IPS DF 4.7 (cell line): ENCODE measurements around the gene ACVR1B.

Source experiments
- DNase-seq: peaks from one replicate; pipeline ENCODE4 v3.0.0-alpha.2; 2013; ENCODE audit warnings: low spot score; ENCODE audit errors: extremely low read depth

The ACVR1B gene

GRCh38 chr12:52004042-52004648, 52.6 kb downstream of the ACVR1B start:
- DNase-seq, result no peak

- DNase-seq, result no peak
Observed at GRCh38 chr12:52005218-52005902, 53.9 kb downstream of the ACVR1B start.

- no peak for DNase-seq
Observed at GRCh38 chr12:52005903-52006703, 54.6 kb downstream of the ACVR1B start.

GRCh38 chr12:52006726-52007157, 55.2 kb downstream of the ACVR1B start, which contains the start of gene TAMALIN:
Gene TAMALIN (plus strand): TSS chr12:52006946. CDS start chr12:52007020, 74 bp downstream.
- DNase-seq, result no peak

- DNase-seq, result no peak
Observed at GRCh38 chr12:52007158-52007921, 55.8 kb downstream of the ACVR1B start.

GRCh38 chr12:52007982-52008510, 56.5 kb downstream of the ACVR1B start:
- no peak for DNase-seq

GRCh38 chr12:52009081-52009751, 57.7 kb downstream of the ACVR1B start:
- DNase-seq, result no peak

- DNase-seq, result no peak
Observed at GRCh38 chr12:52010152-52010622, 58.7 kb downstream of the ACVR1B start.

DNA sequence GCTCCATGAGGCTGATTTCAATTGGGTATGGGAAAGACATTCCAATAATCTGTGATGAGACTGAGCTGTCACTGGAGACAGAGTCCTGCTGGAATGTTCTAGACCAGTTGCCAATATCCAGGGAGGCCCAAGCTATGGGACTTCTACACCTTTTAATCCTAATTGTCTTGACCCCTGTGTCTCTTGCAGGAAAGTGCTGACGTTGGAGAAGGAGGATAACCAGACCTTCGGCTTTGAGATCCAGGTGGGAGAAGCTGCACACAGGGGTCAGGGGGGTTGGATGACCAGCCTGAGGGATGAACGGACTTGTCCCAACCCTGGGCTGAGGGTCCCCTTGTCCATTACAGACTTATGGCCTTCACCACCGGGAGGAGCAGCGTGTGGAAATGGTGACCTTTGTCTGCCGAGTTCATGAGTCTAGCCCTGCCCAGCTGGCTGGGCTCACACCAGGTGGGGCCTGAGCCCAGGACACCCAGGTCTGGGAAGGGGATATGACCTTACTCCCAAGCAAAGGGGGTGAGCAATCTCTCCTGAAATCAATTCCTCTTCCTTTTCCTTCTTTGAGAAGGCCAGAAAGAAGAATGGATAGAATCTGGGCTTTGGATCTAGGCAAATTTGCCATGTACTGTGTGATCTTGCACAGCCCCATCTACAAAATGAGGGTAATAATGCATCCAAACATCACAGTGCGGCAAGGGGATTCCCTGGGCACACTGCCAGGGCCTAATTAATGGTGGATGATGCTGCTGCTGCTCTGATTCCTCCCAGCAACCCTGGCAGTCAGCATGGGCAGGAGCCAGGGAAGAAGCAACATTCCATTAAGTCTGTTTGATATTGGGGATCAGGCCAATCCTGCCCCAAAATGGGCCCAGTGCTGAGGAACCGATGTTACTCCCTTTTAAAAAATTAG, 59.4 kb downstream of the ACVR1B start:
- no peak for DNase-seq

- no peak for DNase-seq
Observed at GRCh38 chr12:52011602-52012214, 60.2 kb downstream of the ACVR1B start.

DNA sequence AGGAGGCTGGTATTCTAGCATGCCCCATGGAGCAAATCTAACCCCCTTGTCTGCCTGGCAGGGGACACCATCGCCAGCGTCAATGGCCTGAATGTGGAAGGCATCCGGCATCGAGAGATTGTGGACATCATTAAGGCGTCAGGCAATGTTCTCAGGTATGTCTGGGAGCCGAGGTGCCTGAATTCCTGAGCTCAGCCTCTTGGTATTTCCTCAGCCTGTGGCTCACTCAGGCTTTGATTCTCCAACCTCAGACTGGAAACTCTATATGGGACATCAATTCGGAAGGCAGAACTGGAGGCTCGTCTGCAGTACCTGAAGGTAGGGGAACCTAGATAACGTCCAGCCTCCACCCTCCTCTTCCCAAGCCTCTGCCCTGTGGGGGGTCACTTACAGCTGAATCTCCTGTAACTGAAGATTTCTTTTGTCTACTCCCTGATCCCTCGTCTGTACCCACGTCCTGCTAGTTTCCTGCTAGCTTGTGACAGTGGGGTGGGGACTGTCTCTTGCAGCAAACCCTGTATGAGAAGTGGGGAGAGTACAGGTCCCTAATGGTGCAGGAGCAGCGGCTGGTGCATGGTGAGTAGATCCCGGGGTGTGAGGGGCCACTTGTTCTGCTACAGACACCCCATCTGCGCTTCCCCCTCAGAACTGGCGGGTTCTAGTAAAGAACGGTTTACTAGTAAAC, 62.3 kb downstream of the ACVR1B start:
- no peak for DNase-seq

DNA sequence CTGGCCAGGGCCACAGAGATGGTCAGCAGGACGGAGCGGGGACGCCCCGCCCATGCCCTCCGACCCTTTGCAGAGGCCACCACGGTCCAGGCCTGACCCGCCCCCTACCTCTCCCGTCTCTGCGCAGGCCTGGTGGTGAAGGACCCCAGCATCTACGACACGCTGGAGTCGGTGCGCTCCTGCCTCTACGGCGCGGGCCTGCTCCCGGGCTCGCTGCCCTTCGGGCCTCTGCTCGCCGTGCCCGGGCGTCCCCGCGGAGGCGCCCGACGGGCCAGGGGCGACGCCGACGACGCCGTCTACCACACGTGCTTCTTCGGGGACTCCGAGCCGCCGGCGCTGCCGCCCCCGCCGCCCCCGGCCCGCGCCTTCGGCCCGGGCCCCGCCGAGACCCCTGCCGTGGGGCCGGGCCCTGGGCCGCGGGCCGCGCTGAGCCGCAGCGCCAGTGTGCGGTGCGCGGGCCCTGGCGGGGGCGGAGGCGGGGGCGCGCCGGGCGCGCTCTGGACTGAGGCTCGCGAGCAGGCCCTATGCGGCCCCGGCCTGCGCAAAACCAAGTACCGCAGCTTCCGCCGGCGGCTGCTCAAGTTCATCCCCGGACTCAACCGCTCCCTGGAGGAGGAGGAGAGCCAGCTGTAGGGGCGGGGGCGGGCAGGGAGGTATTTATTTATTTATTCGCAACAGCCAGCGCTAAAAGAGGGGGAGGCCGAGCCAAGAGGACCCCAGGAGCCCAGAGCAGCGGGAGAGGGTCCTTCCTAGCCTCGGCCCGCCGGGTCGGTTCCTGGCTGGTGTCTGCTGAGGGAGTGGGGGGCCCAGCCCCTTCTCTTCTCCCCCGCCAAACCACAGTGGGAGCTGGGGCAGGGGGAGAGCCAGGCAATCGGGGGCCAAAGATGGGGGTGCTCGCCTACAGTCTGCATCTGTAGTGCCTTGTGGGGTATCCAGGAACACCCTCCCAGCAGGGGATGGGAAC, 63.4 kb downstream of the ACVR1B start:
- DNase-seq, result no peak

DNA sequence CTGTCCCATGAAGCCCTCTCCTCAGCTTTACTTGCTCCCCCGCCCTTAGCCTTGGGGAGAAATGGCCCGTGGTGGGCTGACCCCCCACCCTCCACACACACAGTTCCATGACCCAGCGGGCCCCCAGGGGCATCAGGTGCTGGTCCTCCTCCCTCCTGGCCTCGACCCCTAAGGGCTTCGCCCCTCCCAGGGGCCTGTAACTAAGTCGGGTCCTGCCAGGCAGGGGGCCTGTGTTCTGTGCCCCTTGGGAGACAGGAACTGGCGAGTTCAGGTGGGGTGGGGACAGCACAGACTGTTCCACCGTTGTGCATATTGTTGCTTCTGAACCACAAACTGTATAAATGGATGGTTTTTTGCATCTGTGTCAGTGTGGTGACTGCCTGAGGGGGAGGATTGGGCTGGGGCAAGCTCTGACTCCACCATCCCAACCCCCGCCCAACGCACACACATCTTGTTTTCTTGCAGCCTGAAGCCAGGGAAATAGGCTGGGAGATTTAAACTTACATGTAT, 64.1 kb downstream of the ACVR1B start:
- DNase-seq, result no peak

DNA sequence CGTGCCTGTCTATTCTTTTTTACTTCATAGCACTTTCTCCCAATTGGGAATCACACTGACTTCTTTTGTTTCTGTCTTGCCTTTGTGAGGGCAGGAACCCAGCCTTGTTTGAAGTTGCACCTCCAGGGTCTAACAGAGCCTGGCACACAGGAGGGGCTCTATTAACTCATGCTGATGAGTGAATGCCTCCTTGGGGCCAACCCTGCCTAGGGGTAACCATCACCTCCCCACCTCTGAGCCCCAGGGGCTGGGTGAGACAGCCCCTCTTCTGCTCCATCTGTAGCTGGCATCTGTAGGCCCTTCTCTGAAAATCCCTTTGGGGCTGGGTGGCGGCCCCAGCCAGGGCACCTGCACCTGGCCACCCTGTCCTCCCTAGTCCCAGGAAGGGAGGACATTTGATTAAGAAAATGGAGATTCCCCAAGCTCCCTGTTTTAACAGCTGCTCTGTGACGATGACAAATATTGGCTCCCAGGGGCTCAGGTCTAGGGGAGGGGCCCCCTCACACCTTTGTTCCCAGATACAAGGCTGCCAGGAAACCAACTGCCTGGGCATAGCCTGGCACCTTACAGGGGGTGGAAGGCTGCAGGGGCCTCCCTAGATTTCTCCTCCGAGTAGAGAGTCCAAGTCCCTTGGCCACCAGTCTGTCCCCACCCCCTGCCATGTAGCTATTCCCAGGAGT, 67.1 kb downstream of the ACVR1B start:
- DNase-seq, result no peak

DNA sequence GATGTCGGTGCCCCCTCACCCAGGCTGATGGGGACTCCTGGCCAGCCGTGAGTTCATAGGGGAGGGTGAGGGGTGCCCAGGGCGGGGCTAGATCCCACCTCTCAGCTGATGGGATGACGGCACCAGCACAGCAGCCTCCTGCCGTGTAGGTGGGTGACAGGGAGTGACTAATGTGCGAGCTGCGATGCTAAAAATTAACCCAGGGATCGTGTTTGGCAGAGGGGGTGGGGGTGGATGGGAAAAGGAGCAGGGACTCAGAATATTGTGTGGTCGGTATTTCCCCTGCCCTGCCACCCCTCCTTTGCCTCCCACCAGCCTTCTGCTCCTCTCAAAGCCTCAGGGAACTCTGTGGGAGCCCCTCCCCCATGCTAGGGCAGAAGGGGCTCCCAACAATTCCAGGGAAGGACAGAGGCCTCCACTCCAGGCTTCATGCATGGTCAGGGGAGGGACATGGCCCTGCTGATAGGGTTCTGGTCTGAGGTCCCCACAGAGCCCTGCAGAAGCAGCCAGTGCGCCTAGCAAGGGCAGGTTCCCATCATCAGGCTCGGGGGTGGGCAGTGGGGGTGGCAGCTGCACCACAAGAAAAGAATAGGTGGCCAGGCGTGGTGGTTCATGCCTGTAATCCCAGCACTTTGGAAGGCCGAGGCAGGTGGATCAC, 67.7 kb downstream of the ACVR1B start:
- DNase-seq, result no peak
